ENCODE results near the gene VSIG4.

Gene VSIG4

DNA sequence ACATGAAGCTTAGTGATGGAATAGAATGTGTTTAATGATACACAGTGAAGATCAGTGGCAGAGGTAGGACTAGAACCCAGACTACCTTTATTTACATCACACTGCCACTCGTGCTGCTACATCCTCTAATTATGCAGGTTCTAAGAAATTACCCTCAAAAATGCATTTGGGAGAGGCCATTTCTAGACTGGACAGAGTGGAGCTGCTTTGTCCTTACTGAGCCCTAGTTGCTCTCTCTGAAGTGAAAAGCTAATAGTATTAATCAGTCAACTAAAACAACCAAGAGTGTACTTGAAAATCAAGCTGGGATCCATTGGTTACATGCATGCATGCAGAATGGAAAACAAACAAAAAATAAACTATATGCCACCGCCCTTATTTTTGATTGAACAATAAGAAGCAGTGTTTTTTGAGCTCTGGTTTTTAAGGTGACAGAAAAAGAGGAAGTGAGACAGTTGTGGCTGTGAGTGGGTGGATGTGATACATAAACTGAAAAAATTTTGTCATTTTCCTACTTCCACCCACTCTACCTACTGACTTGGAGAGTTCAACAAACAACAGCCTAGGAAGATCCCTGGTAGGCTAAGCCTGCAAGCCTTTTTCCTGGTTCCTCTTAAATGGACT is 6.8 kb upstream of the VSIG4 start:
- Histone ChIP-seq H3K4me1 (ENCODE audit: control insufficient read depth, insufficient read depth, low read length) (no peaks in the 10 kb centered on the region), H3K4me3 (ENCODE audit: low read depth, low read length) (no peak overlapping the region), H3K36me3 (ENCODE audit: control insufficient read depth in 2 of 2, insufficient read depth in 1 of 2, low read length in 2 of 2) (no peaks in the 10 kb centered on the region; a peak in 1 of 3 replicates), H3K27ac (ENCODE audit: extremely low read depth, low read depth, low read length) (no peak overlapping the region), H3K9me3 (ENCODE audit: control insufficient read depth, insufficient read depth, low read depth, low read length) (no peaks in the 10 kb centered on the region)
- ChIA-PET POLR2A (no interaction called here), CTCF (interaction anchor here (0.5 to 0.7 kb wide), 2 partner anchors 46 to 315 kb away, joined by 3 read pairs; no protein-coding TSS in a partner anchor)
- TF ChIP-seq ZFP69B (tag by site-specific recombination; IDR thresholded peaks at IDR 0.05) (no peak), ZNF768 (tag by site-specific recombination; IDR thresholded peaks at IDR 0.05) (no peak), GLI4 (tag by site-specific recombination; IDR thresholded peaks at IDR 0.05) (no peak), ZNF585B (tag by site-specific recombination; IDR thresholded peaks at IDR 0.05) (no peak), MYNN (tag by site-specific recombination; IDR thresholded peaks at IDR 0.05; ENCODE audit: borderline replicate concordance) (no peak), ZSCAN23 (tag by site-specific recombination; IDR thresholded peaks at IDR 0.05) (no peak), ZNF777 (tag by site-specific recombination; IDR thresholded peaks at IDR 0.05; ENCODE audit: borderline replicate concordance) (no peak), ZNF311 (tag by site-specific recombination; IDR thresholded peaks at IDR 0.05; ENCODE audit: borderline replicate concordance) (no peak), ZNF404 (tag by site-specific recombination; IDR thresholded peaks at IDR 0.05) (no peak), ZSCAN18 (tag by site-specific recombination; IDR thresholded peaks at IDR 0.05) (no peak), ZNF350 (tag by site-specific recombination; IDR thresholded peaks at IDR 0.05) (no peak), ATF2 (tag by site-specific recombination; IDR thresholded peaks at IDR 0.05; ENCODE audit: low read depth) (no peak), ZNF658 (tag by site-specific recombination; IDR thresholded peaks at IDR 0.05) (no peak), BCL11B (tag by site-specific recombination; IDR thresholded peaks at IDR 0.05; ENCODE audit: low read depth) (no peak), YY1 (tag by site-specific recombination; IDR thresholded peaks at IDR 0.05) (no peak), ZNF324 (tag by site-specific recombination; IDR thresholded peaks at IDR 0.05) (no peak), PRDM10 (tag by site-specific recombination; IDR thresholded peaks at IDR 0.05) (no peak)
- TF ChIP-seq, protein P1, sequence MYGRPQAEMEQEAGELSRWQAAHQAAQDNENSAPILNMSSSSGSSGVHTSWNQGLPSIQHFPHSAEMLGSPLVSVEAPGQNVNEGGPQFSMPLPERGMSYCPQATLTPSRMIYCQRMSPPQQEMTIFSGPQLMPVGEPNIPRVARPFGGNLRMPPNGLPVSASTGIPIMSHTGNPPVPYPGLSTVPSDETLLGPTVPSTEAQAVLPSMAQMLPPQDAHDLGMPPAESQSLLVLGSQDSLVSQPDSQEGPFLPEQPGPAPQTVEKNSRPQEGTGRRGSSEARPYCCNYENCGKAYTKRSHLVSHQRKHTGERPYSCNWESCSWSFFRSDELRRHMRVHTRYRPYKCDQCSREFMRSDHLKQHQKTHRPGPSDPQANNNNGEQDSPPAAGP (tag by site-specific recombination; IDR thresholded peaks at IDR 0.05): no peak

DNA sequence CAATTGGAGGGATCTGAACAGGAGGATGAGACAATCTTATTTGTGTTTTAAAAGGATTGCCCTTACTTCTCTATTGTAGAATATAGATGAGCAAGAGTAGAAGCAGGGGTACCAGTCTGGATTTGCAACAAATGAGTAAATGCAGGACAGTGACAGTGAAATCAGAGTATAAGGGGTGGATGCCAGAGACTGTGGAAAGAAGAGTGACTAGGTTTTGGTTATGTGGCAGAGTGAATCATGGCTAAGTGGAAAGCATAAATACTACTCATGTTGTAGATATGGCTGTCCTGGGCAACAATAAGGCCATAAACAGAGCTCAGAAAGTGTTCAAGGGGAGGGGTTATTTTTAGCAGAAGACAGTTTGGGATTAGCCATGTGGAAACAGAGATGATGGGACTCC is 6.0 kb upstream of the VSIG4 start:
- H3K4me3 ChIP-seq (ENCODE audit: low read depth, low read length): no peak overlapping the region
- no peak overlapping the region for H3K27ac ChIP-seq (ENCODE audit: extremely low read depth, low read depth, low read length)
- POLR2A ChIA-PET: no interaction called here
- no peaks in the 10 kb centered on the region for H3K9me3 ChIP-seq (ENCODE audit: control insufficient read depth, insufficient read depth, low read depth, low read length)
- H3K36me3 ChIP-seq (ENCODE audit: control insufficient read depth in 2 of 2, insufficient read depth in 1 of 2, low read length in 2 of 2): no peaks in the 10 kb centered on the region
- CTCF ChIA-PET: interaction anchor here (0.5 kb wide), 1 partner anchor 316 kb away, joined by 3 read pairs; no protein-coding TSS in a partner anchor
- H3K4me1 ChIP-seq (ENCODE audit: control insufficient read depth, insufficient read depth, low read length): no peaks in the 10 kb centered on the region
- no peak for TF ChIP-seq BCL11A (tag by site-specific recombination; IDR thresholded peaks at IDR 0.05; ENCODE audit: low read depth)
- no peak for TF ChIP-seq ZNF777 (tag by site-specific recombination; IDR thresholded peaks at IDR 0.05; ENCODE audit: borderline replicate concordance)
- no peak for TF ChIP-seq ZNF660 (tag by site-specific recombination; IDR thresholded peaks at IDR 0.05)
- TF ChIP-seq ZNF585B (tag by site-specific recombination; IDR thresholded peaks at IDR 0.05): no peak
- no peak for TF ChIP-seq ZNF184 (tag by site-specific recombination; IDR thresholded peaks at IDR 0.05)
- no peak for TF ChIP-seq ZNF747 (tag by site-specific recombination; IDR thresholded peaks at IDR 0.05)
- no peak for TF ChIP-seq ZBTB21 (tag by site-specific recombination; IDR thresholded peaks at IDR 0.05)
- TF ChIP-seq RBAK (tag by site-specific recombination; IDR thresholded peaks at IDR 0.05): no peak
- TF ChIP-seq MYNN (tag by site-specific recombination; IDR thresholded peaks at IDR 0.05; ENCODE audit: borderline replicate concordance): no peak
- no peak for TF ChIP-seq ZBTB49 (tag by site-specific recombination; IDR thresholded peaks at IDR 0.05; ENCODE audit: low read depth)
